Adrenal gland (tissue), 12 donors: ENCODE data around the gene CAGE1. TPM values are rescaled to one million over a fixed set of nuclear protein-coding genes. Genes with fewer than 3 reads are reported as not detected.

Experiments
- DNase-seq, 7 donors: peaks; one replicate each; pipeline ENCODE4 v3.0.0-alpha.2; 2019 to 2020
- H3K27ac ChIP-seq, 5 donors: fragments of 200-600 bp; sonication (generic) in 4 of 5; 1 replicate in 3 of 5; 2 replicates in 2 of 5; pipeline versions ENCODE4 v1.5.1 to v1.8.0; 2016 to 2020; ENCODE audit warnings: mild to moderate bottlenecking in 1 of 5
- H3K27me3 ChIP-seq: fragments of 200-600 bp; 2 replicates; pipeline ENCODE4 v1.8.0; 2021
- H3K36me3 ChIP-seq, 2 donors: fragments of 200-600 bp; replicated peaks in 1 of 2; 1 replicate in 1 of 2; 2 replicates in 1 of 2; pipeline versions ENCODE4 v1.5.1 to v1.8.0; 2018 to 2022
- H3K4me1 ChIP-seq, 2 donors: fragments of 200-600 bp; replicated peaks in 1 of 2; 1 replicate in 1 of 2; 2 replicates in 1 of 2; pipeline versions ENCODE4 v1.5.1 to v1.8.0; 2018 to 2021
- H3K4me3 ChIP-seq, 4 donors: fragments of 200-600 bp; sonication (generic) in 3 of 4; one replicate each; pipeline ENCODE4 v1.5.1; 2016 to 2018
- H3K9me3 ChIP-seq, 3 donors: fragments of 200-600 bp; sonication (generic) in 1 of 3; replicated peaks in 1 of 3; 1 replicate in 2 of 3; 2 replicates in 1 of 3; pipeline versions ENCODE4 v1.5.1 to v1.8.0; 2016 to 2021
- POLR2A ChIP-seq, 2 donors: fragments of 450-650 bp; IDR thresholded peaks; one replicate each; pipeline ENCODE4 v1.6.1; 2017; ENCODE audit warnings: antibody characterized with exemption in 2 of 2, mild to moderate bottlenecking in 2 of 2, moderate library complexity in 1 of 2
- WGBS, 4 donors: extraction: QIAGEN DNeasy Blood & Tissue Kit in 2 of 4; methylation state at CpG; one replicate each; pipeline versions ENCODE4 v1.1.5 to v1.1.7; 2013 to 2017; 5-methylcytosine and 5-hydroxymethylcytosine counted together
- intact Hi-C, 2 donors: fragments of 100-400 bp; cut with DNase I; formaldehyde crosslinking; loops; one replicate each; pipeline versions ENCODE4 v1.14.1 to v1.15.0; 2022 to 2023
- polyA plus RNA-seq, 3 donors: library from polyadenylated mRNA; stranded (reverse); fragments of 200-250 nt in 2 of 3; fragments of 350-450 nt in 1 of 3; fragmentation: Illumina TruSeq in 1 of 3; extraction: RNeasy Lipid Tissue Mini Kit (QIAGEN cat#74804) in 1 of 3; gene quantifications; one replicate each; pipeline ENCODE4 v1.2.3, GENCODE V29; 2013 to 2014
- total RNA-seq, 9 donors: library from RNA; depleted of rRNA in 4 of 9; stranded (reverse); fragments of >200 nt in 4 of 9; fragments of 120-200 nt in 1 of 9; fragmentation: NEBNext Ultra II Directional in 1 of 9; extraction: Animal tissue kit (Norgen Biotek cat#: 25700) in 1 of 9; gene quantifications; one replicate each; pipeline versions ENCODE4 v1.1.0 to v1.2.4, GENCODE V29; 2013 to 2023
- TF ChIP-seq, protein P1 (sequence below), 6 experiments: fragments of 450-650 bp in 4 of 6; fragments of 200-600 bp in 2 of 6; sonication (generic) in 1 of 6; IDR thresholded peaks; 1 replicate in 5 of 6; 2 replicates in 1 of 6; pipeline versions ENCODE4 v1.5.1 to v1.8.0; 2016 to 2021; ENCODE audit warnings: antibody characterized with exemption in 6 of 6, mild to moderate bottlenecking in 2 of 6, moderate library complexity in 1 of 6
- donor health status: healthy with polysubstance abuse.
- donor health status: Bipolar disorder and iron deficiency.
- donor health status: DM: yes; HTN: yes; CAD: no.
- donor health status: DM: no; HTN: no; CAD: no.
- donor health status: DM: no; HTN: no; CAD: no.
- donor health status: DM: yes; HTN: yes; CAD: no.

The CAGE1 gene
- total and polyA plus RNA-seq, 12 donors, result 0.06 to 0.25 (median 0.16) TPM; not detected in 8

DNA sequence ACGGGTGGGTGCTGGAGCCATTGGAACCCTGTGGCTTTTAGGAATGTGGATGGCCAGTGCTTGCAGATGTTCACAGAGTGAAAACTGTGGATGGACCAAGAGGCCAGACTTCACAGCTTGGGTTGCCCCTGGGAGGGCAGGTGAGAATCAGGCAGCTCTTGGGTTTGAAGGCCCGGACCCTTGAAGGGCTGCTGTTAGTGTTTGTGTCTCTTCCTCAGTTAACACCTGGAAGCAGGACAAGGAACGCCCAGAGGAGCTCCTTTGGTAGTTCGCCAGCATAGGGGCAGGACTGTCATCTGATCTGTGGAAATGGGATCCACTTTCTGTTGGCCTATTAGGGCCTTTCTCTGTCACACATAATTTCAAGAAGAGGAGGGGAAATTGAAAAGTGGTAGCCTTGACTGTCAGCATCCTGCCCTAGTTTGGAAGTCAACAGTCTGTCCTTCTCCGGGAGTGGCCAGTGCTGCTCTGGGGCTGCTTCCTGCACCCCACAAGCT, 43.6 kb upstream of the CAGE1 start:
- DNase-seq, result peak in 1 of 7 donors; percentile 35
- Histone ChIP-seq H3K4me3 (no peak overlapping the region), H3K27me3 (no peaks in the 10 kb centered on the region), H3K9me3 (no peaks in the 10 kb centered on the region), H3K4me1 (no peaks in the 10 kb centered on the region), H3K36me3 (no peaks in the 10 kb centered on the region), H3K27ac (no peak overlapping the region)
- intact Hi-C loops, result no loop called here
- TF ChIP-seq, protein P1, sequence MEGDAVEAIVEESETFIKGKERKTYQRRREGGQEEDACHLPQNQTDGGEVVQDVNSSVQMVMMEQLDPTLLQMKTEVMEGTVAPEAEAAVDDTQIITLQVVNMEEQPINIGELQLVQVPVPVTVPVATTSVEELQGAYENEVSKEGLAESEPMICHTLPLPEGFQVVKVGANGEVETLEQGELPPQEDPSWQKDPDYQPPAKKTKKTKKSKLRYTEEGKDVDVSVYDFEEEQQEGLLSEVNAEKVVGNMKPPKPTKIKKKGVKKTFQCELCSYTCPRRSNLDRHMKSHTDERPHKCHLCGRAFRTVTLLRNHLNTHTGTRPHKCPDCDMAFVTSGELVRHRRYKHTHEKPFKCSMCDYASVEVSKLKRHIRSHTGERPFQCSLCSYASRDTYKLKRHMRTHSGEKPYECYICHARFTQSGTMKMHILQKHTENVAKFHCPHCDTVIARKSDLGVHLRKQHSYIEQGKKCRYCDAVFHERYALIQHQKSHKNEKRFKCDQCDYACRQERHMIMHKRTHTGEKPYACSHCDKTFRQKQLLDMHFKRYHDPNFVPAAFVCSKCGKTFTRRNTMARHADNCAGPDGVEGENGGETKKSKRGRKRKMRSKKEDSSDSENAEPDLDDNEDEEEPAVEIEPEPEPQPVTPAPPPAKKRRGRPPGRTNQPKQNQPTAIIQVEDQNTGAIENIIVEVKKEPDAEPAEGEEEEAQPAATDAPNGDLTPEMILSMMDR (IDR thresholded peaks at IDR 0.05), result no peak
- no peak for TF ChIP-seq POLR2A (IDR thresholded peaks at IDR 0.05)
- 77 to 84% (median 82%) methylated on average over 5 of the region's 5 CpGs for WGBS, 4 donors

DNA sequence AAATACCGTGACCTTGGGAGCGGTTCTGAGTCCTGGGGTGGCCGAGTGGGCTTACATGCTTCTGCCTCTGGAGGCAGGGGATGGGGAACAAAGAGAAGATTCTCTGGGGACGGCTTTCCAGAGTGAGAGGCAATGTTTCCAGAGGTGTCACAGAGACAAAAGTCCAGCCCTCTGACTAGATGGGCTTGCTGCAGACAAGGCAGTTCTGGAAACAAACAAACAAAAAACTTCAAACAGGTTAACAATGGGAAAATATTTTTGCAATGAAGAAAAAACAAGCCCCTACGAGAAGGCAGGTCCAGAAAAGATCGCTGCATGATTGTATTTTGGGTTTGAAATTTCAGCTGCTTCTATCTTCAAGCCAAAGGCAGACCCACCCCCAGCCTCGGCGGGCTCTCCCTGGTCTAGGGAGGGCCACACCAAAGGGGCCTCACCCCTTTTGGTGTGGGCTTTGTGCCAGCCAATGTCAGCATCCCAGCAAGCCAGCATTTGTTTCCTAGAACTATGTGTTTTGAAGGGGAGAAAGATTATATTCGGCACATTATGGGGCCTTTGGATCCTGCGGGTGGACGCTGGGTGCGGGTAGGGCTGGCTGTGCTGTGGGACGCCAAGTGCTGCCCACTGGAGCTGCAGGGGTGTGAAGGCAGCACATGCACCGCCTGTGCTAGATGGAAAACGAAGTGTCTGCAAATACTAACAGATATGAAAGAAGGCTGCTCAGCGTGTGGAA, 43.0 kb upstream of the CAGE1 start:
- WGBS, 4 donors, result 74 to 78% (median 76%) methylated on average over 14 to 16 of the region's 16 CpGs
- Histone ChIP-seq H3K9me3 (no peaks in the 10 kb centered on the region), H3K27ac (no peak overlapping the region), H3K4me3 (no peak overlapping the region), H3K36me3 (no peaks in the 10 kb centered on the region), H3K27me3 (no peaks in the 10 kb centered on the region), H3K4me1 (no peaks in the 10 kb centered on the region)
- intact Hi-C loops, result no loop called here
- TF ChIP-seq POLR2A (IDR thresholded peaks at IDR 0.05), result no peak
- TF ChIP-seq, protein P1 (IDR thresholded peaks at IDR 0.05), result no peak
- DNase-seq, result peak in 1 of 7 donors; percentile 28

DNA sequence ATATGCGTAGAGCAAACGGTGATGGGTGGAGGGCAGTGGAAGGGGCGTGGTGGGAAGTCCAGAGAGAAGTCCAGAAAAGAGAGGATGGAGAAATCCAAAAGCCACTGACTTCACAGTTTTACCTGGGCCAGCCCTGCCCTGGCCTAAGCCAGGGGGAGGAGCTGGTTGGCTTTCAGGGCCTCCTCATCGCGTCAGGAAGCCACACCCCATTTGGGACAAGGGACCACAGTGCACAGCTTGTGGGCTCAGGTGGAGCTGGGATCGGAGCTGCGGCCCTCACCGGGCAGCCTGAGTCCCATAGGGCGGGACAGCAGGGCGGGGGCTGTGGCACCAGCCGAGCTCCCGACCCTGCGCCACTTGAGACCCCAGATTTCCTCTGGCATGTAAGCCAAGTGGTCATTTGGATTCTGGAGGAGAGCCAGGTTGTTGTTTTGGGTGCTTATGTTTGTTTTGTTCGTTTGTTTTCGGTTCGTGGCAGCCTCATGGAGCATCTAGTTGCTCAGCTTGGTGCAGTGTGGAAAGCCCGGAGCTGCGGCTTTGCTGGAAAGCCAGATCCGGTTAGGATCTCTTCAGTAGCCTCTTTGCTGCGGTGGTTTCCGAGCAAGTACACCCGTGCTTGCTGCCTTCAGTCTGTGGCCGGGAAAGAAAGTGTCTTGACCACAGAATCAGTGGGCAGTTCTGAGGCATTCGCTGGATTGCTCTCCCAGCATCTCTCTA, 42.3 kb upstream of the CAGE1 start:
- H3K27ac ChIP-seq, result no peak overlapping the region
- no peak for TF ChIP-seq POLR2A (IDR thresholded peaks at IDR 0.05)
- TF ChIP-seq, protein P1 (IDR thresholded peaks at IDR 0.05), result no peak
- no peaks in the 10 kb centered on the region for H3K27me3 ChIP-seq
- H3K36me3 ChIP-seq, result no peaks in the 10 kb centered on the region
- 60 to 73% (median 70%) methylated on average over 14 to 24 of the region's 24 CpGs for WGBS, 4 donors
- no peak overlapping the region for H3K4me3 ChIP-seq
- intact Hi-C loops, result no loop called here
- H3K4me1 ChIP-seq, result no peaks in the 10 kb centered on the region
- peak in 1 of 7 donors; percentile 38 for DNase-seq
- H3K9me3 ChIP-seq, result no peaks in the 10 kb centered on the region

DNA sequence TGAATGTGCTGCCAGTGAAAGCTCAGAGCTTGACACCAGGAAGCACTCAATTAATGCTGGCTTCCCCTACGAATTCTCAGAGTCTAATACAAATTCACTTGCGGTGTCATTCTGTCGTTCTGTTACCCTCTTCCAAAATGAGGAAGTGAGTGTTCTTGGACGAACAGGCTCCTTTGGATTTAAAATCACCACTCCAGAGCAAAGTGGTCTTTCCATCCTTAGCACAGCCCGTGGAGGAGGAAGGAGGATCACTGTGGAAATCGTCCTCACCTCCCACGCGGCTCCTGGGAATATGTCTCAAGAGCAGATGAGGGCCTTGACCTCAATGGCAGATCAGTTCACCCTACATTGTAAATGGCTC, 41.8 kb upstream of the CAGE1 start:
- no peaks in the 10 kb centered on the region for H3K36me3 ChIP-seq
- no peaks in the 10 kb centered on the region for H3K27me3 ChIP-seq
- TF ChIP-seq POLR2A (IDR thresholded peaks at IDR 0.05), result no peak
- TF ChIP-seq, protein P1 (IDR thresholded peaks at IDR 0.05), result no peak
- WGBS, 4 donors, result 51 to 73% (median 69%) methylated on average over 6 to 8 of the region's 8 CpGs
- H3K4me3 ChIP-seq, result no peak overlapping the region
- no peaks in the 10 kb centered on the region for H3K4me1 ChIP-seq
- DNase-seq, result peak in 1 of 7 donors; percentile 30
- no peaks in the 10 kb centered on the region for H3K9me3 ChIP-seq
- no peak overlapping the region for H3K27ac ChIP-seq
- intact Hi-C loops, result no loop called here
